Ureter (tissue), 1 donor: ENCODE data around the gene TECTA. TPM values are rescaled to one million over a fixed set of nuclear protein-coding genes. Genes with fewer than 3 reads are reported as not detected.

ENCODE experiments used
- DNase-seq: peaks from one replicate; pipeline ENCODE4 v3.0.0-alpha.2; 2020; ENCODE audit warnings: low spot score
- total RNA-seq: library from RNA; stranded (reverse); gene quantifications from one replicate; pipeline ENCODE4 v1.2.4, GENCODE V29; 2023
- donor health status: DM: yes; HTN: yes; CAD: no.

TECTA gene, protein sequence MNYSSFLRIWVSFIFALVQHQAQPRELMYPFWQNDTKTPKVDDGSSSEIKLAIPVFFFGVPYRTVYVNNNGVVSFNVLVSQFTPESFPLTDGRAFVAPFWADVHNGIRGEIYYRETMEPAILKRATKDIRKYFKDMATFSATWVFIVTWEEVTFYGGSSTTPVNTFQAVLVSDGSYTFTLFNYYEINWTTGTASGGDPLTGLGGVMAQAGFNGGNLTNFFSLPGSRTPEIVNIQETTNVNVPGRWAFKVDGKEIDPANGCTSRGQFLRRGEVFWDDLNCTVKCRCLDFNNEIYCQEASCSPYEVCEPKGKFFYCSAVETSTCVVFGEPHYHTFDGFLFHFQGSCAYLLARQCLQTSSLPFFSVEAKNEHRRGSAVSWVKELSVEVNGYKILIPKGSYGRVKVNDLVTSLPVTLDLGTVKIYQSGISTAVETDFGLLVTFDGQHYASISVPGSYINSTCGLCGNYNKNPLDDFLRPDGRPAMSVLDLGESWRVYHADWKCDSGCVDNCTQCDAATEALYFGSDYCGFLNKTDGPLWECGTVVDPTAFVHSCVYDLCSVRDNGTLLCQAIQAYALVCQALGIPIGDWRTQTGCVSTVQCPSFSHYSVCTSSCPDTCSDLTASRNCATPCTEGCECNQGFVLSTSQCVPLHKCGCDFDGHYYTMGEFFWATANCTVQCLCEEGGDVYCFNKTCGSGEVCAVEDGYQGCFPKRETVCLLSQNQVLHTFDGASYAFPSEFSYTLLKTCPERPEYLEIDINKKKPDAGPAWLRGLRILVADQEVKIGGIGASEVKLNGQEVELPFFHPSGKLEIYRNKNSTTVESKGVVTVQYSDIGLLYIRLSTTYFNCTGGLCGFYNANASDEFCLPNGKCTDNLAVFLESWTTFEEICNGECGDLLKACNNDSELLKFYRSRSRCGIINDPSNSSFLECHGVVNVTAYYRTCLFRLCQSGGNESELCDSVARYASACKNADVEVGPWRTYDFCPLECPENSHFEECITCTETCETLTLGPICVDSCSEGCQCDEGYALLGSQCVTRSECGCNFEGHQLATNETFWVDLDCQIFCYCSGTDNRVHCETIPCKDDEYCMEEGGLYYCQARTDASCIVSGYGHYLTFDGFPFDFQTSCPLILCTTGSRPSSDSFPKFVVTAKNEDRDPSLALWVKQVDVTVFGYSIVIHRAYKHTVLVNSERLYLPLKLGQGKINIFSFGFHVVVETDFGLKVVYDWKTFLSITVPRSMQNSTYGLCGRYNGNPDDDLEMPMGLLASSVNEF (N-terminal part only)
- total RNA-seq, result 0.83 TPM

DNA sequence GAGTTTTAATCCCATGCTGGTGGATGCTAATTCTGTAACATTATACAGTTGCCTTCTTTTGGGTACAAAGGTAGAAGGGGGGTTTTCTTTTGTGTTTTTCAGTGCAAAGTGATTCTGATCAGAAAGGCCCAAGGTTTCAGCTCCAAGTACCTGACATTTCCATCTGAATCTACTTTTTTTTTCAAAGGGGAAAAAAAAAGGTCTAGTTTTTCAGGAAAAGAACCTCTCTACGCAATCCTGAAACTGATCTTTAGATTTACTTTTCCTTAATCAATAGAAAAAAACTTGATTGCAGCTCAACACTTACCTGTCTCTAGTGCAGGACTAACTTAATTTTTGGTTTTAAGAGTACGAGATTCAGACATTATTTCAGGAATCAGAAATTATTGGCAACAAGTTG is at the start of gene TECTA:
TECTA (plus strand) TSS at position 301 of the 400 bp plus-strand sequence. CDS start 1,423 bp downstream, outside the sequence.
- DNase-seq, result no peak

DNA sequence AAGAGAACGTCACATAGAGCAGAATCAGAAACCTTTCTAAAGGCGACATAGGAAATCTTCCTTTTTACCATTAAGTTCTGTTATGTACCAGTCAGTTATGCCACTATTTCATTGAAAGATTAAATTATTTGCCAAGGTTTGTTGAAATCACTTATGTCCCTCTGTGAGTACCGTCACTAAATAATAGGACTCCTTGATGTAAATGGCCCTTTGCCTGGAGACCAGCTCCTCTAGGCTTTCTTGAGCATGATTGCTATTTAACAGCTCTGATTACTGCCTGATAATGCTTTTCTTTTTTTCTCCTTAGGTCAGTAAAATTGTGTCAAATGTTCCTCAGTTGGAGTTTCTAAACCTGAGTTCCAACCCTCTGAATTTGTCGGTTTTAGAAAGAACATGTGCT is 47.8 kb upstream of the TECTA start:
- no peak for DNase-seq

DNA sequence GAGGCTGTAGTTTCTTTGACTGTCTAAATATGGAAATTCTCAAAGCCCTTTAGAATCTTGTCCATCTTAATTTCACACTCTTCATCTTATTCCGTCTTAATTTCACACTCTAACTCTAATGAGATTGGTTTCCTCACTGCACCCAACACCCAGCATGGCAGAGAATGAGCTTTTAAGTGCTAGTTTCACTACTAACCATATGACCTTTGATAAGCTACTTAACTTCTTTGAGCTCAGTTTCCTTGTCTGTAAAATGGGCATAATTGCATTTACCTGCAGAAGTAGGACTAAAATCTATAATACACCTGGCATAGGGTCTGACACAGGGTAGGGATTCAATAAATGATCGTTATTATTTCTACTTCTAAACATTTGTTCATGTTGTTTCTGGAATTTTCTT is 46.8 kb upstream of the TECTA start:
- no peak for DNase-seq

DNA sequence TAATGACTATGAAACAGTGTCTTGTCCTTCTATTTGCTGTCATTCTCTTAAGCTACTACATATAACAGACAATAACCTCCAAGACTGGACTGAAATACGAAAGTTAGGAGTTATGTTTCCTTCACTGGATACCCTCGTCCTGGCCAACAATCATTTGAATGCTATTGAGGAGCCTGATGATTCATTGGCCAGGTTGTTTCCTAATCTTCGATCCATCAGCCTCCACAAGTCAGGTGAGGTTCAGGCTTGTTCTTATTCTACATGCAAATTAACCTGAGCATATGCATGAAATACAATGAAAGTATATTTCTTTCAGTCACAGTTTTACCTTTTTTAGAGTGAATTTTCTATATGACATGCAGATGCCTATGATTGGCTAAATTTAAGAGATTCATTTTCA is 46.0 kb upstream of the TECTA start:
- no peak for DNase-seq

DNA sequence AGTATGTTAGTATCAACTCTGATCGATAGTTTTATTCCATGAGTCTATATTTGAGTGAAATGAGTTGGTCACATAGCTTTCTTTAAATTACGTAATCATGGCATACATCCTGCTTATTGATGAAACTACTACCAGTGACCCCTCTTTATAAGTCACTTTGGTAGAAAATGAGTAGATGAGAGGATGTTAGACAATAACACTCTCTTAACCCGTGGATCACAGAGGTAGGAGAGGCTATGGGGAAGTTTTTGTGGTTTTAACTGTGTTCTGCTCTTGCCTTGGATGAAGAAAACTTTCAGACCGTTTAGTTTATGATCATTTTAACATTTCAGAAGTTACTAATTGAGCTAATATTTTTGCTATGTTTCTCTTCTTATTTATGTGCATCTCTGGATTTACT is 43.1 kb upstream of the TECTA start:
- no peak for DNase-seq

DNA sequence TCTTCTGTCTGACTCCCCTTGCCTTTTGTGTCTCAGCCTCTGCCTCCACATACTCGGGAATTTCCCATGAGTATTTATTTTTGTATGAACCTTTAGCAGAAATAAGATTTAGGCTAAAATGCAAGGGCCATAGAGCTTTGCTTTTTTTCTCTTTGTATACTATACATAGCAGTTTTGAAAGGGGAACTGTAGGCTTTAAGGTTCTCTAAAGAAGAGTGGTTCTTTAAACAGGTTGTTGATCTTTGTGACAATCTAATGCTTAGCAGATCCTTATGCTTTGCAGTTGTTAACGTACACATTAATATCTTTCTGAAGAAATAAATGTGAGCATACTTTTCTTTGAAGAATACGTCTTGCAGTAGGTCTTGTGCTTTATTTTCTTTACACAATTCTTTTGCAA is 42.1 kb upstream of the TECTA start:
- DNase-seq, result no peak

DNA sequence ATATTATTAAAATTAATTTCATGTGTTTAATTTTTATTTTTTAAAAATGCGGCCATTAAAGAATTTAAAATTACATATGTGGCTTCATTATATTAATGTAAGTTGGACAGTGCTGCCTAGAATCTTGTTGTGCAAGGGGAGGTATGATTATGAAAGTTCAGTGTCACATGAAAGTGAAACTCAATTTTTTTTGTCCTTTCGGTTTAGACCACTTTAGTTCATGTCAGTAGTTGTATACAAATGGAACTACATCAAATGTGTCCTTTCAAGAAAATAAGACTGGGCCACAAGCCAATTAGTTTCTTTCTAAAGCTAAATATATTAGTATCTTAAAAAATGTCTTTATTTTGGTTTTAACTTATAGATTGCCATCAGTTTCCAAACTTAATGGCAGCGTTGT is 41.4 kb upstream of the TECTA start:
- no peak for DNase-seq

DNA sequence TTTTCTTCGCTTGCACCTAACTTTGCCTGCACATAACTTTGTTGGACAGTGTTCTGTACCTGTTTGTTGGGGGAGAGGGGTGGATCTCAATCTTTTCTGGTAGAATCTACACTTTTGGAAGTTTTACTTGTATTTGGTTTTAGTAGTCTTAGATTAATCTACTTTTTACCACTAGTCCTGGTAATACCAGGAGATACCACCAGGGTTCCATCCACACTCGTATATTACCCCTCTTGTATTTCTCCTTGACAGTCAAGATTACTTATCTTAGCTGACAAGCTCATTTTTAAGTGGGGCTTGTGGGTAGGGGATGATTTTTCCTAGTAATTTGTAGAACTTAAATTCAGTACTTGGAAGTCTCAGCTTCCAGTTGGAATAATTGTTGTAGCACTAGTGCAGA is 37.3 kb upstream of the TECTA start:
- no peak for DNase-seq

DNA sequence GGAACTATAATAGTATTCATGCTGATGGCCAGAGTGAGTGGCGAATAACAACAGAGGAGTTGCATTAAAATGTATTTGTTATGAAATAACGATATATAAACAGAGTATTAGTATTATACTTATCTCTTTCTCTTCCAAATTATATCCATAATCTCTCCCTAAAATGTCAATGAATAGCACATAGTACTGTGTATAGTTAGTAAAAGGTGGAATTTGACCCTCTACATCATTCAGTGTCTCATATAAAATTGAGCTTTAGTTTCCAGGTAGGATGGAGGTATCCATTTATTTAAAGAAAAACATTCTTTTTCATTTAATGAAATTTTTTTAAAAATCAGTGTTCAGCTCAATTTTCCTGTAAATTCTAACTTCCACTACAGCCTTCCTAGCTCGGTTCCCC is 34.4 kb upstream of the TECTA start:
- no peak for DNase-seq

DNA sequence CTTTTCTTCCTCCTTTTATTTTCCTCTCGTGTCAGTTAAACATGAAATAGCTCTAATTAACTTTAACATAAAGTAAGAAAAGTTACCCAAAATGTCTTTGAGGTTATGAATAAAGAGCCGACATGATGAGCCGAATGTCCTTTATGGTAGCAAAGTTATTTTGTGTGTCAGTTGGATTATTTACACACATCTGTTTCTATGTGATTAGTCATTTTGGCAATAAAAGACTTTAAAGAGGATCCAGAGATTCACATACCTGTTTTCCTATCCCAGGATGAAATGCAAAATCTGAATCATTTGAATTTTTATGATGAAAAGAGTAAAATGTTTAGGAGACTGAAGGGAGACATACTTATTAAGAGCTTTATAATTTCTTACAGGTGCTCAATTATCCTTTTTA is 34.0 kb upstream of the TECTA start:
- no peak for DNase-seq

DNA sequence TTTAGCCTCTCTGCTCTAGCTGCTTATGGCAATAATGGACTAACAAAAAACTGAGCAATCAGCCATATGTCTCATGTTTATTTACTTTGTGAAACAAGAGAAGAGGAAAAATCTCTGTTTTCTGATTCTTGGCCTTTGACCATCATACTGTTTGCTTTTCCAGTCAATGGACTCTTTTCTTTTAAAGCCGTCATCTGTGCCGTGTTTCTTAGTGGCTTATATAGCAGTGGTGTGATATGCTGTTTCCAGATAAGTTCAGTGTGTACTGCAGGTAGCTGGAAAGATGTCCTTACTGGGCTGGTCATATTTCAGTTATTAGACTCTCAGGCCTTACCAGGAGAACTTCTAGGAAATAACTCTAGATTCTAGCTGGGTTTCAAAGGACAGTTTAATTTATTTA is 33.6 kb upstream of the TECTA start:
- no peak for DNase-seq

DNA sequence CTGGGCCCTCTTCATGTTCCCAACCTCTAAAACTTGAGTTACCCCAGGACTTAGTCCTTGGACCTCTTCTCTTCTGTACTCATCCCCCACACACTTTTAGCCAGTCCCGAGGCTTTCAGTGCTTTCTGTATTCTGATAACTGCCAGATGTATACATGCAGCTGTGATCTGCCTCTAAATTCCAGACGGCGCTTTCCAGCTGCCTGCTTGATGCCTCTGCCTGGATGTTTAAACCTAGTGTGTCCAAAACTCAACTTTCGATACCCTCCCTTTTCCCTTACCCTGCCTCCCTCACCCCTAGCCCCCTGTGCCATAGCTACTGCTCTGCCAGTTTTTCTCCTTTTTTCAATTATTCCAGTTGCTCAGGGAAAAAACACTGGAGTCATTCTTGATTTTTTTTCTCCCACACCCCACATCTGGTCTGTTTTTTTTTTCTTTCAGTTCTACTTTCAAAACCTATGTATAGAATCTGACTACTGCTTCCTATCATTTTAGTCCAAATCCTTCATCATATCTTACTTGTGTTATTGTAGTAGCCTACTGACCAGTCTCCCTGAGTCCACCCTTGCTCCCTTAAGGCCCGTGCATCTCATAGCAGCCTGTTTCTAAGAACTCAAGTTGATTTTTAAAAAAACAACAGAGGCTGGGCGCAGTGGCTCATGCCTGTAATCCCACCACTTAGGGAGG is 32.9 kb upstream of the TECTA start:
- DNase-seq, result no peak

DNA sequence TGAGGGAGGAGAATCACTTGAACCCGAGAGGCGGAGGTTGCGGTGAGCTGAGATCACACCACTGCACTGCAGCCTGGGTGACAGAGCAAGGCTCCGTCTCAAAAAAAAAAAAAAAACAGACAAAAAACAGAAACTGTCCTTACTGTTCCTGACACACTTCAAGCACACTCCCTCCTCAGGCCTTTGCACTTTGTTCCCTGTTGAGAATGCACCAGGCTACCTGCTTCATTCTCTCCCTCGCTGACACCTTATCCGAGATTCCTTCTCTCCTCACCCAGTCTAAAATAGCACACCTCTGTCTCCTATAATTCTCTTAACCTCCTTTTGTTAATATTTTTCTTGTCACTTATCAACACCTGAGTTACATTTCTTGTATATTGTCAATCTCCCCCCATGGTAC is 32.3 kb upstream of the TECTA start:
- no peak for DNase-seq

DNA sequence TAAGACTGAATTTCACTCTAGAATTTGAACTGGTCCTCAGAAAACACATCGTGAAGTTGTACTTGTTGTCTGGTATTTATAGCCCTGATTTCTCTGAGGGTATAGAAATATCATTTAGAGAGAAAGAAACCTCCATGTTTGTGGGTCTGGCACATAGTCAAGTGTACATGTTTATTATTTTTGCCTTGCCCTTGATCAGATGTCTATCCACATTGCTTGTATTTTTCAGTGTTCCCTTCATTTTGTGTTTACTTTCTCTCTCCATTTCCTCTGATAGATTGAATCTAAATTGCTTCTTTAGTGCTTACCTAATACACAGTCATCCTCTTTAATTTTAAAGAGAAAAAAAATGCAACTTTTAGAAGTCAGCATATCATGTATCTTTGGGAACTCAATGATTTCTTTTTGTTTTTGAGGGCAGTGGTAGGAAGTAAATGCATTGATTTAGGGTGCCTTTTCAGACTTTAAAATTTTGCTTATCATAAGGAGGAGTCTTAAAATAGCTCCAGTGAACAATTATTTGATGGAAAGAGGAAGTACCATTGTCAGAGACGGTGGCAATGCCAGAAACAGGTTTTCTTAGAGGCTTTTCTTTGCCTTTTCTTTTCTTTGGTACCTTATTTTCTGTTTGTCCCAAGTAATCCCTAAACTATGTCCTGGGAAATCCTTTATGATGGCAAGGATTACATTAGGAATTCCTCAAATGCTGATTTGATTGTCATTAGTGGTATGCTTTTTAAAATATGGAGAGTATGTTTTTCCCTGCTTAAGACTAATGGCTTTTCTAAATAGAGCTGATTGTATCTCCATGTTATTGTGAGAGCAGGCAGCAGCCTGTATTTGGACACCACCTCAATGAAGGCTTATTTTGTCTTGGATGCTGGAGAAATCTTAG is 29.8 kb upstream of the TECTA start:
- no peak for DNase-seq

DNA sequence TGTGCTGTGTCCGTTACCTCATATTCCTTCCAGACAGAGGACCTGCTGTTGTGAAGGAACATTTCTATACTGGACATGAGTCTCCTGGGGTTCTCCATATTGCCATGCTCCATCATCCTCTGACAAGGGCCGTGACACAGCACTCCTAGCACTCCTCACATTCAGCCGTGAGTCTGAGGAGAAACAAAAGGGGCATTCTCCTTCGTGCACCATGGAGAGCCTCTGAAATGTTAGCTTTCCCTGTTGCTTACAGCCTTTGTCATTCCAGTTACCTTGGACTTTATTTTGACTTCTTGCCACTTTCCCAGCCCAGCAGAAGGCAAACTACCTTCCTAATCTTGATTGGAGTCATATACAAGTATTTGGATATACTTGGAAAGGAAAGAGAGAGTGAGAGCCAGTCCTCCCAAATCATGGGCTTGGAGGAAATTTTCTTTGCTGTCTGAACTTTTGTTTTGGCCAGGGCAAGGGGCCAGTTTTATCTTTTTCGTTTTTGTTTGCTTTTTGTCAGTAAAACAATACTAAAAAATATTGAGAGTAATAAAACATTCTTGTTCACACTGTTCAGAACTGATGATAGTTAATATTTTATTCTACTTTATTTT is 29.1 kb upstream of the TECTA start:
- DNase-seq, result no peak

DNA sequence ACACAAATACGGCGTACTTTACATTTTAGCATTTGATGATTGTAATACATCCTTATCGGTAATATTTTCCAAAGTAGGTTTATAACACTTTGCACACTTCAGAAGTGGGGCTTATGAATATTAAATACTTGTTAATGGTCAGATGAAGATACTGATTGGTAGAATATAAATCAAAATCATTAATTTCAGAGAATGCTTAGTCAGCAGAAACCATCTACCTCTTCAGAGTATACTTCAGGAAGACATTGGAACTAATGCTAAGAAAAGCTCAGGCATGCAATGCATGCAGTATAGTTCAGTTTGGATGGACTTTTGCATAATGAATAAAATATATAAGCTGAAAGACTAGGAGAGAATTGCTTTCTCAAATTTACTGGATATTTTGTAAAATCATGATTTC is 19.7 kb upstream of the TECTA start:
- DNase-seq, result no peak

DNA sequence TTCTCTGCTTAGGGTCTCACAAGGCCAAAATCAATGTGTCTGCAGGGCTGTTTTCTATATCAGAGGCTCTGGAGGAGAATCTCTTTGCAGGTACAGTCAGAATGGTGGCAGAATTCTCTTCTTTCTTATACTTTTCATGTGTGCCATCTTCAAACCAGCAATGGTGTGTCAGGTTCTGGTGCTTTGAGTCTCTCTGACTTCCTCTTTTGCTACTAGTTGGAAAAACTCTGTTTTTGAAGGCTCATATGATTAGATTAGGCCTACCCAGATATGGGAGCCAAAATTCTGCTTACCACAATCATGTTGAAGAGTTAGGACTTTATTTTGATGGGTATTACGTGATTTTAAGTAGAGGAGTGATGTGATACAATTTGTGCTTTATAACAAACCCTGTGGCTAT is 18.8 kb upstream of the TECTA start:
- no peak for DNase-seq

DNA sequence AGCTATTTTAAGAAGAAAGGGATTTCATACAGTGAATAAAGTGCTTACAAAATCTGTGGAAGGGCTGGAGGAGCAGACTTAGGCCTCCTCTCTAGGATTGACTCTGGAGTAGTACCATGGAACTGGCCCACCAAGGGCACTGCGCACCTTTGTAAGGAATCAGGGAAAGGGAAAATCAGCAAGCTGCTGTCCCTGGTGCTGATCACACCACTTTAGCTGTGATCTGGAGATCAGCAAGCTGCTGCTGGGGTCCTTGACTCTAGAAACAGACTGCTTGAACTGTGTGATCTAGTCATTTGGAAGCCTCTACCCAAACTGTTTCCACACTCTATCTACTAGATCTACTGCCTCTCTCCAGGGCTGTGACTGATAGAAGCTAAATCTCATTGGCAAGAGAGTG is 18.4 kb upstream of the TECTA start:
- DNase-seq, result no peak

DNA sequence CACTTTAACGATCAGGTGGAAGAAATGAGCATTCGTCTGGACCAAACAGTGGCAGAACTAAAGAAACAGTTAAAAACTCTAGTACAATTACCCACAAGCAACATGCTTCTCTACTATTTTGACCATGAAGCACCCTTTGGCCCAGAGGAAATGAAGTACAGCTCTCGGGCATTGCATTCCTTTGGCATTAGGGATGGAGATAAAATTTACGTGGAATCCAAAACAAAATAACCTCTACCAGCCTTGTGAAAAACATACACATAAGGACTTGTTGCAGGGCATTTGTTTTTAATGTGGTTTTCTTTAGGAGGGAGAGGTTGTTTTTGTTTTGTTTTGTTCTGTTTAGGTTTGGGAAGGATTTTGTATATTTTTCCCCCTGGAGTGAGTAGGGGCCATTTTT is 14.2 kb upstream of the TECTA start:
- no peak for DNase-seq

DNA sequence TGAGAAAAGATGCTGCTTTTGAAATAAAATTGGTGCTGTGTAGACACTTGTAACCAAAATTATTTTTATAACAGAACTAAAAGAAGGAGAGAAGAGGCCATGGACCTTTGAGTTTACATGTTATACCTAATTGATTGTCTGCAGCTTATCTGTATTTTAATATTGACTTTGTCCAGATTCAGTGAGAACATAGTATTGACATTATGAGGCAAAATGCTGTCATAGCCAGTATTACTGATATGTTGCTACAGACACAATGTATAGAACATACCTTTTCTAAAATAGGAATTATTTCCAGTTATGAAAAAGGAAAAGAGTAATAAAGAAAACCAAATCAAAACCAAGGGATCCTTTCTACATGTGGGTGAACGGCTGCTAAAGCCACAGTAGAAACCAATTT is 11.5 kb upstream of the TECTA start:
- no peak for DNase-seq
